ENCODE measurements around the gene PPP3CB.

DNA sequence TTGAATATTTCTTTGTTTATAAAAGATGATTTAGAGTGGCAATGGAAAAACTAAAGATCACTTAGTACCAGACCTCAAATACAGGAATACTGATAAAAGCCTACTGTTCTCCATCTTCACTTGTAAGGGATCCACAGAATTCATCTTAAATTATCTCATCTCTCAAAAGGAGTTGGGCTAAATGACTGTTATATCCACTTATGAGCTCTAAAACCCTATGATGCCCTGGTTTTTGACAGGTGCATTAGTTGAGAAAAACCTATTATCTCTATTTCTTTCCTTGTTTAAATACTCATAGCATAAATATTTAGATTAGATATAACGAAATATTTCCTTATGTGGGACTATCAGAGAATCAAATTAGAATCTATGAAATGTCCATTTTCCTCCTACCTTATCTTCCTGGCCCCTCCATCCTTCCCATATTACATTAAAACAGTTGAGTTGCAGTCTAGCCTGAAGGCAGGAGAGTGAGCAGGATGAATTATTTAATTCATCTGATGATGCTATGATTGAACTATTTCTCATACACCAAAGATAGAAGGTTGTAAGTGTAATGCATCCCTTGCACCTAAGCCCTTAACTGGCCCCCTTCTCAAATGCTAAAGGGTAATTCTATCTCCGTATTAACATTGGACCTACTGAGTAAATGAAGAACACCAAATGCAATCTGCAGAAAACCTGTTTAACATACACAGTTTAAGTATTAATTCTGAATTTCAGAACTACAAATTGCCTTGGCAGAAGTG, 29.7 kb downstream of the PPP3CB start:
- TF ChIP-seq, protein P1, sequence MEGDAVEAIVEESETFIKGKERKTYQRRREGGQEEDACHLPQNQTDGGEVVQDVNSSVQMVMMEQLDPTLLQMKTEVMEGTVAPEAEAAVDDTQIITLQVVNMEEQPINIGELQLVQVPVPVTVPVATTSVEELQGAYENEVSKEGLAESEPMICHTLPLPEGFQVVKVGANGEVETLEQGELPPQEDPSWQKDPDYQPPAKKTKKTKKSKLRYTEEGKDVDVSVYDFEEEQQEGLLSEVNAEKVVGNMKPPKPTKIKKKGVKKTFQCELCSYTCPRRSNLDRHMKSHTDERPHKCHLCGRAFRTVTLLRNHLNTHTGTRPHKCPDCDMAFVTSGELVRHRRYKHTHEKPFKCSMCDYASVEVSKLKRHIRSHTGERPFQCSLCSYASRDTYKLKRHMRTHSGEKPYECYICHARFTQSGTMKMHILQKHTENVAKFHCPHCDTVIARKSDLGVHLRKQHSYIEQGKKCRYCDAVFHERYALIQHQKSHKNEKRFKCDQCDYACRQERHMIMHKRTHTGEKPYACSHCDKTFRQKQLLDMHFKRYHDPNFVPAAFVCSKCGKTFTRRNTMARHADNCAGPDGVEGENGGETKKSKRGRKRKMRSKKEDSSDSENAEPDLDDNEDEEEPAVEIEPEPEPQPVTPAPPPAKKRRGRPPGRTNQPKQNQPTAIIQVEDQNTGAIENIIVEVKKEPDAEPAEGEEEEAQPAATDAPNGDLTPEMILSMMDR (IDR thresholded peaks at IDR 0.05): no peak
- no peak for TF ChIP-seq EZH2phosphoT487 (IDR thresholded peaks at IDR 0.05)
- no peak for TF ChIP-seq EZH2 (IDR thresholded peaks at IDR 0.05)

All from neural progenitor cell (in vitro differentiated cells).